Stimulated activated CD8-positive, alpha-beta memory T cell treated with anti-CD3 and anti-CD28 coated beads, Interleukin-12 subunit alpha, Interleukin-12 subunit beta, amount 100 ng/mL, for 4 hours (primary cell): Measurements from ENCODE around the gene SETX.

Source experiments
- DNase-seq: peaks from one replicate; pipeline ENCODE4 v3.0.0-alpha.2; 2020; ENCODE audit warnings: low read depth

Gene SETX

GRCh38 chr9:132216861-132217619 is 137.7 kb downstream of the SETX start:
- no peak for DNase-seq

- no peak for DNase-seq
Measured at GRCh38 chr9:132214027-132214622, 140.7 kb downstream of the SETX start.

DNA sequence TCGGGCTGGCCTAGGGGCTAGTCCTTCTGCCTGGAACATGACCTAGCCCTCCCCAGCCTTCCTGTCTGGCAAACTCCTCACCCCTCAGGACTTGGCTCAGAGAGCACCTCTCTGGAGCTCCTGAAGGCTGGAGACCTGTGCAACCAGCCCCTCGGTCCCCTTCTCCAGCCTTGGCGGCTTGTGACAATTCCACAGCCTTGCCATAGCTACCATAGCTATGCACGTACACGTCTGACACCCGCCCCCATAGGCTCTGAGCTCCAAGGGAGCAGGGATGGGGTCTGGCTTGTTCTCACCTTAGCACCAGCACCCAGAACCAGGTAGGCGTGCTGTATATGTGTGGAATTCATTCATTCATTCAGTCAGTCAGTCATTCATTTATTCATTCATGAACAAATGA is 143.2 kb downstream of the SETX start:
- no peak for DNase-seq
